Measurements from ENCODE around the gene PI4KA.

GRCh38 chr22:20763630-20764470 is 94.8 kb downstream of the PI4KA start:
- TF ChIP-seq, protein P1, sequence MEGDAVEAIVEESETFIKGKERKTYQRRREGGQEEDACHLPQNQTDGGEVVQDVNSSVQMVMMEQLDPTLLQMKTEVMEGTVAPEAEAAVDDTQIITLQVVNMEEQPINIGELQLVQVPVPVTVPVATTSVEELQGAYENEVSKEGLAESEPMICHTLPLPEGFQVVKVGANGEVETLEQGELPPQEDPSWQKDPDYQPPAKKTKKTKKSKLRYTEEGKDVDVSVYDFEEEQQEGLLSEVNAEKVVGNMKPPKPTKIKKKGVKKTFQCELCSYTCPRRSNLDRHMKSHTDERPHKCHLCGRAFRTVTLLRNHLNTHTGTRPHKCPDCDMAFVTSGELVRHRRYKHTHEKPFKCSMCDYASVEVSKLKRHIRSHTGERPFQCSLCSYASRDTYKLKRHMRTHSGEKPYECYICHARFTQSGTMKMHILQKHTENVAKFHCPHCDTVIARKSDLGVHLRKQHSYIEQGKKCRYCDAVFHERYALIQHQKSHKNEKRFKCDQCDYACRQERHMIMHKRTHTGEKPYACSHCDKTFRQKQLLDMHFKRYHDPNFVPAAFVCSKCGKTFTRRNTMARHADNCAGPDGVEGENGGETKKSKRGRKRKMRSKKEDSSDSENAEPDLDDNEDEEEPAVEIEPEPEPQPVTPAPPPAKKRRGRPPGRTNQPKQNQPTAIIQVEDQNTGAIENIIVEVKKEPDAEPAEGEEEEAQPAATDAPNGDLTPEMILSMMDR (IDR thresholded peaks at IDR 0.05): no peak
- TF ChIP-seq POLR2AphosphoS5 (IDR thresholded peaks at IDR 0.05; ENCODE audit: low read depth, low read length) (no peak), SIN3A (IDR thresholded peaks at IDR 0.05; ENCODE audit: borderline replicate concordance, insufficient read depth, low read depth, low read length) (no peak)
